ENCODE results near the gene KRT84.

- TF ChIP-seq CBX8 (IDR thresholded peaks at IDR 0.05; ENCODE audit: borderline replicate concordance, extremely low read depth, low read depth, low read length, poor library complexity, severe bottlenecking) (no peak), JUNB (CRISPR knock-in tag; conservative IDR thresholded peaks at IDR 0.05) (no peak), ATF2 (CRISPR knock-in tag; IDR thresholded peaks at IDR 0.05) (no peak), PATZ1 (CRISPR knock-in tag; IDR thresholded peaks at IDR 0.05; ENCODE audit: borderline replicate concordance) (no peak), NFXL1 (CRISPR knock-in tag; IDR thresholded peaks at IDR 0.05) (no peak)
Measured at GRCh38 chr12:52416795-52417194, 31.3 kb upstream of the KRT84 start.
